Fibroblast of peridontal ligament (primary cell): ENCODE results near the gene FAM20C.

ENCODE experiments used
- DNase-seq: peaks from one replicate; pipeline ENCODE4 v3.0.0-alpha.2; 2010; ENCODE audit errors: extremely low read depth

Gene FAM20C

GRCh38 chr7:303884-304573 is 111.7 kb downstream of the FAM20C start:
- DNase-seq = no peak

GRCh38 chr7:304574-305409 is 112.4 kb downstream of the FAM20C start:
- no peak for DNase-seq

GRCh38 chr7:305410-306151 is 113.2 kb downstream of the FAM20C start:
- no peak for DNase-seq

GRCh38 chr7:307970-308369 is 115.6 kb downstream of the FAM20C start:
- no peak for DNase-seq

- no peak for DNase-seq
Measured at GRCh38 chr7:309586-310228, 117.3 kb downstream of the FAM20C start.
